Right lobe of liver (tissue), 6 donors: ENCODE measurements around the gene ERCC4. TPM values are rescaled to one million over a fixed set of nuclear protein-coding genes. Genes with fewer than 3 reads are reported as not detected.

Experiments
- ATAC-seq, 4 donors: fragments of 200-7000 bp; cut with Tn5 transposase; one replicate each; pipeline ENCODE4 v1.9.1; 2020; ENCODE audit warnings: mild to moderate bottlenecking in 4 of 4, moderate library complexity in 4 of 4
- DNase-seq, 3 donors: peaks; one replicate each; pipeline ENCODE4 v3.0.0-alpha.2; 2020
- H3K27ac ChIP-seq, 3 donors: fragments of 200-600 bp; one replicate each; pipeline ENCODE4 v1.8.0; 2022
- H3K27me3 ChIP-seq, 2 donors: fragments of 200-600 bp; one replicate each; pipeline ENCODE4 v1.8.0; 2022
- H3K36me3 ChIP-seq, 4 donors: fragments of 200-600 bp; sonication (generic) in 1 of 4; one replicate each; pipeline versions ENCODE4 v1.5.1 to v1.8.0; 2017 to 2022; ENCODE audit warnings: control low read depth in 1 of 4
- H3K4me1 ChIP-seq, 4 donors: fragments of 200-600 bp; sonication (generic) in 1 of 4; one replicate each; pipeline versions ENCODE4 v1.5.1 to v1.8.0; 2017 to 2022; ENCODE audit warnings: control low read depth in 1 of 4
- H3K4me3 ChIP-seq, 3 donors: fragments of 200-600 bp; one replicate each; pipeline ENCODE4 v1.8.0; 2022
- H3K9me3 ChIP-seq, 4 donors: fragments of 200-600 bp; sonication (generic) in 1 of 4; one replicate each; pipeline versions ENCODE4 v1.5.1 to v1.8.0; 2017 to 2022; ENCODE audit warnings: control low read depth in 1 of 4
- CTCF ChIP-seq, 4 donors: fragments of 200-600 bp in 3 of 4; fragments of 450-650 bp in 1 of 4; IDR thresholded peaks; one replicate each; pipeline versions ENCODE4 v1.5.1 to v1.8.0; 2016 to 2022; ENCODE audit warnings: antibody characterized with exemption in 4 of 4, mild to moderate bottlenecking in 2 of 4
- POLR2A ChIP-seq: fragments of 450-650 bp; IDR thresholded peaks from one replicate; pipeline ENCODE4 v1.6.1; 2017; ENCODE audit warnings: antibody characterized with exemption, mild to moderate bottlenecking
- WGBS: methylation state at CpG from one replicate; pipeline ENCODE4 v1.1.6; 2018; ENCODE audit warnings: low coverage, low lambda C conversion rate; ENCODE audit not compliant: insufficient coverage; ENCODE audit errors: missing lambda C conversion rate; 5-methylcytosine and 5-hydroxymethylcytosine counted together
- intact Hi-C, 2 donors: fragments of 100-400 bp; cut with DNase I; formaldehyde crosslinking; loops; one replicate each; pipeline versions ENCODE4 v1.11.2 to v1.14.1; 2022
- total RNA-seq, 6 experiments: library from RNA; depleted of rRNA in 2 of 6; stranded (reverse); fragments of >200 nt in 2 of 6; fragmentation: NEBNext Ultra II Directional in 3 of 6; extraction: Animal tissue kit (Norgen Biotek cat#: 25700) in 3 of 6; gene quantifications; one replicate each; pipeline versions ENCODE4 v1.1.0 to v1.2.4, GENCODE V29; 2016 to 2023
- donor health status: DM: no; HTN: yes; CAD: no.
- donor health status: DM: no; HTN: no; CAD: no.
- donor health status: DM: no; HTN: no; CAD: no.
- donor health status: DM: no; HTN: yes; CAD: no.
- donor health status: DM: no; HTN: yes; CAD: no.

Gene ERCC4
- total RNA-seq, 6 experiments from 2014 or later: 3.4 to 7.3 (median 5.7) TPM

GRCh38 chr16:13977177-13977576 lies 57.2 kb downstream of the ERCC4 start:
- no peaks in the 10 kb centered on the region for H3K27me3 ChIP-seq
- no peaks in the 10 kb centered on the region for H3K9me3 ChIP-seq
- ATAC-seq: no peak
- H3K27ac ChIP-seq: no peak overlapping the region
- intact Hi-C loops: no loop called here
- no peaks in the 10 kb centered on the region for H3K36me3 ChIP-seq
- DNase-seq: no peak
- 84% methylated on average over 6 of the region's 6 CpGs for WGBS
- H3K4me3 ChIP-seq: no peak overlapping the region
- no peaks in the 10 kb centered on the region for H3K4me1 ChIP-seq
- TF ChIP-seq CTCF (IDR thresholded peaks at IDR 0.05) (no peak), POLR2A (no peak)

GRCh38 chr16:13982451-13982850 lies 62.5 kb downstream of the ERCC4 start:
- no peak overlapping the region for H3K27ac ChIP-seq
- no peak for TF ChIP-seq POLR2A
- no peak for TF ChIP-seq CTCF (IDR thresholded peaks at IDR 0.05)
- no peaks in the 10 kb centered on the region for H3K36me3 ChIP-seq
- intact Hi-C loops: no loop called here
- ATAC-seq (no peak), DNase-seq (no peak)
- 79% methylated on average over 3 of the region's 3 CpGs for WGBS
- no peaks in the 10 kb centered on the region for H3K4me1 ChIP-seq
- no peaks in the 10 kb centered on the region for H3K27me3 ChIP-seq
- no peaks in the 10 kb centered on the region for H3K9me3 ChIP-seq
- no peak overlapping the region for H3K4me3 ChIP-seq

GRCh38 chr16:13983625-13984024 lies 63.7 kb downstream of the ERCC4 start:
- DNase-seq: no peak
- 56% methylated on average over 5 of the region's 5 CpGs for WGBS
- no peak for ATAC-seq
- Histone ChIP-seq H3K36me3 (no peaks in the 10 kb centered on the region), H3K27me3 (no peaks in the 10 kb centered on the region), H3K4me1 (no peaks in the 10 kb centered on the region), H3K4me3 (no peak overlapping the region), H3K9me3 (no peaks in the 10 kb centered on the region), H3K27ac (no peak overlapping the region)
- intact Hi-C loops: no loop called here
- TF ChIP-seq POLR2A: no peak
- no peak for TF ChIP-seq CTCF (IDR thresholded peaks at IDR 0.05)

GRCh38 chr16:13984794-13985193 lies 64.8 kb downstream of the ERCC4 start:
- no peak for TF ChIP-seq CTCF (IDR thresholded peaks at IDR 0.05)
- no peak for TF ChIP-seq POLR2A
- H3K4me1 ChIP-seq: no peaks in the 10 kb centered on the region
- no peak overlapping the region for H3K4me3 ChIP-seq
- WGBS: 72% methylated on average over 7 of the region's 8 CpGs
- H3K27me3 ChIP-seq: no peaks in the 10 kb centered on the region
- intact Hi-C loops: no loop called here
- no peak for DNase-seq
- H3K27ac ChIP-seq: no peak overlapping the region
- no peak for ATAC-seq
- no peaks in the 10 kb centered on the region for H3K36me3 ChIP-seq
- H3K9me3 ChIP-seq: no peaks in the 10 kb centered on the region

GRCh38 chr16:13988038-13988437 lies 68.1 kb downstream of the ERCC4 start:
- Histone ChIP-seq H3K4me3 (no peak overlapping the region), H3K9me3 (no peaks in the 10 kb centered on the region), H3K27me3 (no peaks in the 10 kb centered on the region), H3K4me1 (no peaks in the 10 kb centered on the region), H3K36me3 (no peaks in the 10 kb centered on the region), H3K27ac (no peak overlapping the region)
- TF ChIP-seq CTCF (IDR thresholded peaks at IDR 0.05) (no peak), POLR2A (no peak)
- 100% methylated on average over 1 of the region's 1 CpG for WGBS
- ATAC-seq: no peak
- no peak for DNase-seq
- intact Hi-C loops: no loop called here
